K562 (cell line): ENCODE data around the gene GRM3. TPM values are rescaled to one million over a fixed set of nuclear protein-coding genes. Genes with fewer than 3 reads are reported as not detected.

Experiments
- ATAC-seq: fragments of 200-7000 bp; cut with Tn5 transposase; 3 replicates; pipeline ENCODE4 v1.9.1; 2020; ENCODE audit warnings: moderate library complexity
- BruUV-seq: library from RNA; stranded (reverse); fragments of 400-500 nt; replicated peaks from 2 replicates; lab custom pipeline; 2021; lab: Mats Ljungman, UMichigan
- CTCF ChIA-PET: fragments of 300-600 bp; formaldehyde crosslinking; extraction: SDS; loops from one replicate; lab custom pipeline; 2021; ENCODE audit warnings: low intra/inter-chr PET ratio; lab: Yijun Ruan, JAX
- POLR2A ChIA-PET: fragments of 300-600, 350-650 bp; sonication (Branson Sonifier 250); formaldehyde crosslinking; extraction: SDS; loops from one replicate; lab custom pipeline; 2021; ENCODE audit warnings: antibody characterized with exemption, inconsistent platforms; lab: Yijun Ruan, JAX
- DNase-seq, 4 experiments: peaks; one replicate each; pipeline versions ENCODE4 v3.0.0 to v3.0.0-alpha.2; 2011 to 2018; ENCODE audit warnings: low spot score in 3 of 4, mixed read lengths in 3 of 4; ENCODE audit errors: extremely low read depth in 1 of 4
- FAIRE-seq: peaks from 2 replicates; lab custom pipeline; 2011; peaks lifted over from hg19 to GRCh38; lab: Jason Lieb, UNC
- H2AFZ ChIP-seq: 2 replicates; pipeline ENCODE4 v1.6.0; 2011; ENCODE audit warnings: low read depth, low read length, control low read depth, inconsistent platforms
- H3K27ac ChIP-seq: fragments of 200-600 bp; 3 replicates; pipeline ENCODE4 v1.8.0; 2011; ENCODE audit warnings: low read depth, mild to moderate bottlenecking, control low read depth, inconsistent platforms, low read length, moderate library complexity, mixed read lengths; ENCODE audit errors: extremely low read depth
- H3K27me3 ChIP-seq, 2 experiments: fragments of 300-600 bp in 1 of 2; 2 replicates in 1 of 2; 3 replicates in 1 of 2; pipeline versions ENCODE4 v1.6.0 to v1.8.0; 2011; ENCODE audit warnings: inconsistent platforms in 2 of 2, low read length in 2 of 2, mild to moderate bottlenecking in 1 of 2, mixed read lengths in 1 of 2, moderate library complexity in 1 of 2; ENCODE audit not compliant: control insufficient read depth in 2 of 2, insufficient read depth in 2 of 2
- H3K36me3 ChIP-seq: fragments of 300-600 bp; 3 replicates; pipeline ENCODE4 v1.8.0; 2011; ENCODE audit warnings: mild to moderate bottlenecking, low read length, inconsistent platforms; ENCODE audit not compliant: control insufficient read depth, insufficient read depth
- H3K4me1 ChIP-seq, 2 experiments: fragments of 200-600 bp in 1 of 2; replicated peaks in 1 of 2; 2 replicates in 1 of 2; 3 replicates in 1 of 2; pipeline versions ENCODE4 v1.5.1 to v1.8.0; 2011; ENCODE audit warnings: inconsistent platforms in 2 of 2, low read length in 2 of 2, mild to moderate bottlenecking in 1 of 2, mixed read lengths in 1 of 2, moderate library complexity in 1 of 2; ENCODE audit not compliant: control insufficient read depth in 2 of 2, insufficient read depth in 2 of 2
- H3K4me2 ChIP-seq: 2 replicates; pipeline ENCODE4 v1.6.1; 2011; ENCODE audit warnings: low read length, control low read depth, inconsistent platforms, mixed read lengths; ENCODE audit not compliant: insufficient read depth
- H3K4me3 ChIP-seq: fragments of 200-600 bp; sonication (generic), shearing (Covaris generic); 2 replicates; pipeline ENCODE4 v1.5.1; 2016; ENCODE audit warnings: control low read depth, inconsistent platforms
- H3K79me2 ChIP-seq: fragments of 200-600 bp; 3 replicates; pipeline ENCODE4 v1.8.0; 2011; ENCODE audit warnings: low read length, inconsistent platforms; ENCODE audit not compliant: control insufficient read depth, insufficient read depth
- H3K9ac ChIP-seq, 2 experiments: 2 replicates each; pipeline versions ENCODE4 v1.6.0 to v1.6.1; 2011; ENCODE audit warnings: low read depth in 2 of 2, low read length in 2 of 2, control low read depth in 1 of 2, inconsistent platforms in 1 of 2, mild to moderate bottlenecking in 1 of 2, mixed read lengths in 1 of 2; ENCODE audit not compliant: insufficient read depth in 1 of 2
- H3K9me1 ChIP-seq: one replicate; pipeline ENCODE4 v1.6.0; 2011; ENCODE audit warnings: inconsistent platforms, mild to moderate bottlenecking, low read length, moderate library complexity; ENCODE audit not compliant: control insufficient read depth, insufficient read depth
- H3K9me3 ChIP-seq: replicated peaks from 2 replicates; pipeline ENCODE4 v1.5.1; 2011; ENCODE audit warnings: low read depth, low read length, inconsistent platforms; ENCODE audit not compliant: control insufficient read depth, insufficient read depth
- H4K20me1 ChIP-seq: replicated peaks from 2 replicates; pipeline ENCODE4 v1.6.1; 2011; ENCODE audit warnings: low read length, inconsistent platforms, mixed read lengths; ENCODE audit not compliant: control insufficient read depth, insufficient read depth
- CBFA2T3 ChIP-seq: fragments of 450-650 bp; IDR thresholded peaks from 2 replicates; pipeline ENCODE4 v1.6.1; 2017
- E2F4 ChIP-seq: sonication (generic); formaldehyde crosslinking; IDR thresholded peaks from 2 replicates; pipeline ENCODE4 v1.8.0; 2022; ENCODE audit warnings: mild to moderate bottlenecking, low read depth, missing genetic modification reagents
- GTF3C2 ChIP-seq: IDR thresholded peaks from 3 replicates; pipeline ENCODE4 v1.6.1; 2011; ENCODE audit warnings: borderline replicate concordance, mild to moderate bottlenecking, moderate library complexity; ENCODE audit not compliant: insufficient read length; ENCODE audit errors: extremely low read depth
- HOXB6 ChIP-seq: fragments of 250-450 bp; sonication (Bioruptor Pico); IDR thresholded peaks from 2 replicates; pipeline ENCODE4 v1.5.1; 2022; ENCODE audit warnings: mild to moderate bottlenecking, borderline replicate concordance
- KLF13 ChIP-seq: fragments of 450-650 bp; IDR thresholded peaks from 2 replicates; pipeline ENCODE4 v1.6.1; 2016; ENCODE audit warnings: missing genetic modification characterization, low read depth, mild to moderate bottlenecking, missing compliant biosample characterization, moderate library complexity, borderline replicate concordance
- MAZ ChIP-seq, 2 experiments: fragments of 450-650 bp in 1 of 2; sonication (generic) in 1 of 2; formaldehyde crosslinking; IDR thresholded peaks in 1 of 2; conservative IDR thresholded peaks in 1 of 2; 2 replicates each; pipeline versions ENCODE4 v1.4.0 to v1.5.0; 2020; ENCODE audit warnings: mild to moderate bottlenecking in 1 of 2, missing genetic modification reagents in 1 of 2
- POLR2A ChIP-seq: fragments of 450-650 bp; conservative IDR thresholded peaks from 2 replicates; pipeline ENCODE4 v1.6.1; 2016
- PREB ChIP-seq: sonication (generic); formaldehyde crosslinking; IDR thresholded peaks from 2 replicates; pipeline ENCODE4 v1.8.1; 2023; ENCODE audit warnings: mild to moderate bottlenecking, missing genetic modification reagents
- RNF2 ChIP-seq: sonication (generic); IDR thresholded peaks from 2 replicates; pipeline ENCODE4 v1.6.1; 2016
- STAT5B ChIP-seq: fragments of 250-450 bp; sonication (Bioruptor Pico); IDR thresholded peaks from 2 replicates; pipeline ENCODE4 v1.8.0; 2021; ENCODE audit warnings: mild to moderate bottlenecking, inconsistent platforms
- USF1 ChIP-seq: sonication (generic); formaldehyde crosslinking; IDR thresholded peaks from 2 replicates; pipeline ENCODE4 v1.9.0; 2022; ENCODE audit warnings: mild to moderate bottlenecking, missing genetic modification reagents
- ZFP91 ChIP-seq: sonication (generic); formaldehyde crosslinking; IDR thresholded peaks from 2 replicates; pipeline ENCODE4 v1.8.0; 2022; ENCODE audit warnings: mild to moderate bottlenecking, missing genetic modification reagents
- ZNF212 ChIP-seq: fragments of 450-650 bp; formaldehyde crosslinking; IDR thresholded peaks from 2 replicates; pipeline ENCODE4 v1.4.0; 2020; ENCODE audit warnings: mild to moderate bottlenecking
- WGBS: fragments of 100-300 bp; shearing (Covaris generic); methylation state at CpG from one replicate; pipeline ENCODE4 v1.1.6; 2016; ENCODE audit warnings: low coverage, mixed read lengths; ENCODE audit not compliant: insufficient coverage; ENCODE audit errors: missing lambda C conversion rate; 5-methylcytosine and 5-hydroxymethylcytosine counted together
- in situ Hi-C: fragments of 300-500 bp; cut with MboI; formaldehyde crosslinking; loops from 4 replicates; pipeline ENCODE4 v1.15.0; 2018; ENCODE audit warnings: inconsistent platforms, mixed read lengths
- intact Hi-C: fragments of 100-400 bp; cut with micrococcal nuclease; formaldehyde crosslinking; loops from 2 replicates; pipeline ENCODE4 v1.14.2; 2022
- polyA plus RNA-seq, 8 experiments: library from polyadenylated mRNA; depleted of rRNA in 4 of 8; stranded (reverse) in 5 of 8; unstranded in 3 of 8; fragments of >200 nt; fragmentation: Nextera tagmentation in 2 of 8; fragmentation: Illumina TruSeq in 1 of 8; extraction: Ambion mirVana in 2 of 8; extraction: Trizol in 1 of 8; gene quantifications; 2 replicates each; pipeline versions ENCODE4 v1.2.1 to v1.2.3, GENCODE V29; 2011 to 2014; ENCODE audit warnings: inconsistent platforms in 1 of 8, missing spikeins in 1 of 8
- total RNA-seq, 7 experiments: library from RNA; depleted of rRNA in 6 of 7; stranded (reverse); fragments of >200 nt in 6 of 7; fragmentation: Illumina TruSeq in 2 of 7; extraction: Trizol in 2 of 7; gene quantifications; 2 replicates each; pipeline versions ENCODE4 v1.2.1 to v1.2.3, GENCODE V29; 2011 to 2021; ENCODE audit warnings: low replicate concordance in 1 of 7

GRM3 gene
- total and polyA plus RNA-seq, 9 of the 15 experiments (the other 6 are each of a cell fraction or from before 2014, with no cell fraction given), result 0.03 to 0.08 (median 0.03) TPM; not detected in 6

- TF ChIP-seq PREB, result no peak
- TF ChIP-seq RNF2, result no peak
Observed at GRCh38 chr7:86706406-86706805, 62.7 kb downstream of the GRM3 start (continued).

GRCh38 chr7:86708031-86708680 lies 64.4 kb downstream of the GRM3 start:
- WGBS, result 0% methylated on average over 6 of the region's 6 CpGs
- CTCF ChIA-PET, result no interaction called here
- H3K36me3 ChIP-seq, result no peaks in the 10 kb centered on the region
- no peak for TF ChIP-seq E2F4 (CRISPR knock-in tag)
- no peak for TF ChIP-seq CBFA2T3
- TF ChIP-seq STAT5B (CRISPR knock-in tag), result no peak
- TF ChIP-seq ZFP91 (CRISPR knock-in tag), result no peak
- TF ChIP-seq MAZ (CRISPR knock-in tag; conservative IDR thresholded peaks at IDR 0.05 in 1 of 2, IDR thresholded peaks at IDR 0.05 in 1 of 2), result no peak
- no peak for TF ChIP-seq POLR2A
- no peak for TF ChIP-seq USF1 (CRISPR knock-in tag)
- TF ChIP-seq HOXB6 (CRISPR knock-in tag), result no peak
- no peak for TF ChIP-seq KLF13 (tag)
- TF ChIP-seq GTF3C2, result no peak
- TF ChIP-seq ZNF212, result no peak

More at GRCh38 chr7:86708031-86708680, 64.4 kb downstream of the GRM3 start:
- POLR2A ChIA-PET, result interaction anchor here (0.6 kb wide), 1 partner anchor 275 kb away, joined by 3 read pairs; no protein-coding TSS in a partner anchor
- Histone ChIP-seq H3K27ac (no peak overlapping the region), H3K4me3 (no peak overlapping the region), H3K27me3 (no peaks in the 10 kb centered on the region), H4K20me1 (no peaks in the 10 kb centered on the region), H3K9me1 (no peaks in the 10 kb centered on the region), H3K4me2 (no peak overlapping the region), H3K4me1 (no peaks in the 10 kb centered on the region), H3K9me3 (no peaks in the 10 kb centered on the region), H2AFZ (no peak overlapping the region), H3K79me2 (no peaks in the 10 kb centered on the region), H3K9ac (no peak overlapping the region)
- BruUV-seq, result no TSS peak
- ATAC-seq, result no peak
- in situ Hi-C loops (no loop called here), intact Hi-C loops (no loop called here)
- no peak for FAIRE-seq
- no peak for DNase-seq
